T1000 (cell line): Measurements from ENCODE around the gene CHADL.

ENCODE experiments used
- DNase-seq: peaks from one replicate; lab custom pipeline; 2025; ENCODE audit warnings: mixed read lengths; lab: John Stamatoyannopoulos, UW

The CHADL gene

GRCh38 chr22:41230401-41230785 lies 10.3 kb downstream of the CHADL start:
- no peak for DNase-seq

- DNase-seq: no peak
These were observed 10.9 kb downstream of the CHADL start for GRCh38 chr22:41229730-41230400.

- no peak for DNase-seq
These were observed 11.5 kb downstream of the CHADL start for GRCh38 chr22:41229215-41229614.

- no peak for DNase-seq
These were observed 13.7 kb downstream of the CHADL start for GRCh38 chr22:41226723-41227655.

- no peak for DNase-seq
These were observed 17.2 kb downstream of the CHADL start for GRCh38 chr22:41223535-41223934.

- DNase-seq: no peak
These were observed 17.8 kb downstream of the CHADL start for GRCh38 chr22:41222846-41223507.

GRCh38 chr22:41217553-41218157 lies 23.1 kb downstream of the CHADL start:
- DNase-seq: no peak

GRCh38 chr22:41216984-41217383 lies 23.7 kb downstream of the CHADL start:
- no peak for DNase-seq

GRCh38 chr22:41215926-41216325 lies 24.8 kb downstream of the CHADL start:
- no peak for DNase-seq

GRCh38 chr22:41215409-41215808 lies 25.3 kb downstream of the CHADL start:
- DNase-seq: no peak

GRCh38 chr22:41206719-41207118 lies 34.0 kb downstream of the CHADL start:
- no peak for DNase-seq

GRCh38 chr22:41204992-41205900 lies 35.5 kb downstream of the CHADL start, which contains the start of gene L3MBTL2:
TSS of gene L3MBTL2 (plus strand) at chr22:41205312. CDS start at chr22:41205363, 51 bp downstream.
- DNase-seq: peak; percentile 93

GRCh38 chr22:41204066-41204465 lies 36.7 kb downstream of the CHADL start:
- no peak for DNase-seq

- no peak for DNase-seq
These were observed 37.6 kb downstream of the CHADL start for GRCh38 chr22:41203118-41203517.

- no peak for DNase-seq
These were observed 39.6 kb downstream of the CHADL start for GRCh38 chr22:41201141-41201540.

GRCh38 chr22:41198027-41198580 lies 42.6 kb downstream of the CHADL start:
- DNase-seq: no peak

- DNase-seq: peak; percentile 39
These were observed 43.4 kb downstream of the CHADL start for GRCh38 chr22:41197038-41197972.

GRCh38 chr22:41193829-41194228 lies 46.9 kb downstream of the CHADL start:
- no peak for DNase-seq

- DNase-seq: no peak
These were observed 49.3 kb downstream of the CHADL start for GRCh38 chr22:41191467-41191866.

- DNase-seq: no peak
These were observed 56.1 kb downstream of the CHADL start for GRCh38 chr22:41184679-41185078.
